NCI-H2171 treated with DMSO at 0.1 percent for 48 hours (cell line): Measurements from ENCODE around the gene GOLGA6C.
"Not testable (repeated sequence)": the region's sequence is repeated elsewhere in the genome, so short reads cannot be mapped to it uniquely, and the experiment has no call there.

Source experiments
- DNase-seq: peaks from one replicate; lab custom pipeline; 2025; lab: John Stamatoyannopoulos, UW

GOLGA6C gene

GRCh38 chr15:75258034-75258433 is at the start of gene GOLGA6C:
Gene GOLGA6C (plus strand): TSS chr15:75258334. CDS start chr15:75258599, 265 bp downstream.
- not testable (repeated sequence) for DNase-seq

- no peak for DNase-seq
These were observed 49.4 kb upstream of the GOLGA6C start for GRCh38 chr15:75208501-75209288.

GRCh38 chr15:75209289-75209676 is 48.9 kb upstream of the GOLGA6C start:
- no peak for DNase-seq

- no peak for DNase-seq
These were observed 47.3 kb upstream of the GOLGA6C start for GRCh38 chr15:75210811-75211230.

GRCh38 chr15:75211436-75212199 is 46.5 kb upstream of the GOLGA6C start:
- DNase-seq = no peak

GRCh38 chr15:75212200-75212858 is 45.8 kb upstream of the GOLGA6C start:
- no peak for DNase-seq

- DNase-seq = no peak
These were observed 44.8 kb upstream of the GOLGA6C start for GRCh38 chr15:75213212-75213767.

- no peak for DNase-seq
These were observed 44.3 kb upstream of the GOLGA6C start for GRCh38 chr15:75213768-75214221.

- DNase-seq = no peak
These were observed 43.6 kb upstream of the GOLGA6C start for GRCh38 chr15:75214293-75215096.

- DNase-seq = no peak
These were observed 42.8 kb upstream of the GOLGA6C start for GRCh38 chr15:75215107-75216004.

- DNase-seq = no peak
These were observed 41.1 kb upstream of the GOLGA6C start for GRCh38 chr15:75217012-75217411.

- not testable (repeated sequence) for DNase-seq
These were observed 40.6 kb upstream of the GOLGA6C start for GRCh38 chr15:75217574-75217973.

- DNase-seq = not testable (repeated sequence)
These were observed 38.6 kb upstream of the GOLGA6C start for GRCh38 chr15:75219507-75219929.

GRCh38 chr15:75223688-75224087 is 34.4 kb upstream of the GOLGA6C start:
- DNase-seq = no peak

- no peak for DNase-seq
These were observed 33.9 kb upstream of the GOLGA6C start for GRCh38 chr15:75224281-75224680.

GRCh38 chr15:75225102-75225836 is 32.9 kb upstream of the GOLGA6C start:
- not testable (repeated sequence) for DNase-seq

GRCh38 chr15:75225951-75226732 is 32.0 kb upstream of the GOLGA6C start:
- DNase-seq = no peak

- not testable (repeated sequence) for DNase-seq
These were observed 31.0 kb upstream of the GOLGA6C start for GRCh38 chr15:75227112-75227511.
